Measurements from ENCODE around the gene C17orf67.

The C17orf67 gene

GRCh38 chr17:56807723-56808122 lies 26.0 kb downstream of the C17orf67 start:
- TF ChIP-seq CTCF (IDR thresholded peaks at IDR 0.05; ENCODE audit: insufficient read depth, low read length, poor library complexity, severe bottlenecking) = no peak

DNA sequence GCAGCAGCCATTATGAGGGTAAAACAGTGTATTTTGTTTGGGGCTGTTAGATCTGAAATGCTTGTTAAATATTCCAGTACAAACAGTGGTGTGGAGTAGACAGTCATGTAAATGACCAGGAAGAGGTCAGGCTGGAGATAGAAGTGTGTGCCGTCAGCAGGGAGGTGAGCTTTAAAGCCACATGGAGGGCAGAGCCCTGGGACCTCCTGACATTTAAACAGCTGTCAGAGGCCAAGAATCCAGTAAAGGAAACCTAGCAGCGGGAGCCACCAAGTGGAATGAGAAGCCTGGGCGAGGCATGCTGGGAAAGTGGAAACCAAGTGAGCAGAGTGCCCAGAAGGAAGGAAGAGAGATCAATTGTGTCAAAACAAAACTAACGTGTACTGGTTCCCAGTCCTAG lies 26.8 kb downstream of the C17orf67 start:
- H3K27me3 ChIP-seq (replicated peaks; ENCODE audit: control insufficient read depth, insufficient read depth, low read length) = no peaks in the 10 kb centered on the region
- no peak for TF ChIP-seq CTCF (IDR thresholded peaks at IDR 0.05; ENCODE audit: insufficient read depth, low read length, poor library complexity, severe bottlenecking)
- no peak for DNase-seq (ENCODE audit: extremely low read depth, insufficient read length)
- H3K36me3 ChIP-seq (ENCODE audit: control insufficient read depth, insufficient read depth, low read length) = no peaks in the 10 kb centered on the region
- H3K4me3 ChIP-seq (replicated peaks; ENCODE audit: low read depth, low read length) = no peak overlapping the region

More at GRCh38 chr17:56807723-56808122, 26.0 kb downstream of the C17orf67 start:
- H3K4me3 ChIP-seq (replicated peaks; ENCODE audit: low read depth, low read length) = no peak overlapping the region
- no peaks in the 10 kb centered on the region for H3K36me3 ChIP-seq (ENCODE audit: control insufficient read depth, insufficient read depth, low read length)
- no peak for DNase-seq (ENCODE audit: extremely low read depth, insufficient read length)
- H3K27me3 ChIP-seq (replicated peaks; ENCODE audit: control insufficient read depth, insufficient read depth, low read length) = no peaks in the 10 kb centered on the region

DNA sequence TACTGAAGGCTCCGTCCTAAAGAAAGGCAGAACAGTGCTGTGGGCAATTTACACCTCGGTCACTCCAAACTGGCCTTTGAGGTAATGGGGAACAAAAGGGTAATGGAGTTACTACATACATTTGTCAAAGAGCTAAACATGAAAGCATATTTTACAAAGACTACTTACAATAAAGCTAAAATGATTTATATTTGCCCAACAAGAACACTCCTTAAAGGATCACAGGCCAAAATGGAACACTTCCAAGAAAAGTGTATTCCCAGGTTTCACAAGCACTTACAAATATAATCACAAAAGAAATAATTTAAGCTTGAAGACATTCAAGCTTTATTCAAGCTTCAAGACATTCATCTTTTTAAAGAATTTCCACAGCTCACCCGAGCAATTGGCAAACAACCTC lies 29.3 kb downstream of the C17orf67 start:
- no peak for TF ChIP-seq CTCF (IDR thresholded peaks at IDR 0.05; ENCODE audit: insufficient read depth, low read length, poor library complexity, severe bottlenecking)
- Histone ChIP-seq H3K27me3 (replicated peaks; ENCODE audit: control insufficient read depth, insufficient read depth, low read length) (no peaks in the 10 kb centered on the region), H3K4me3 (replicated peaks; ENCODE audit: low read depth, low read length) (no peak overlapping the region), H3K36me3 (ENCODE audit: control insufficient read depth, insufficient read depth, low read length) (no peaks in the 10 kb centered on the region)
- no peak for DNase-seq (ENCODE audit: extremely low read depth, insufficient read length)

DNA sequence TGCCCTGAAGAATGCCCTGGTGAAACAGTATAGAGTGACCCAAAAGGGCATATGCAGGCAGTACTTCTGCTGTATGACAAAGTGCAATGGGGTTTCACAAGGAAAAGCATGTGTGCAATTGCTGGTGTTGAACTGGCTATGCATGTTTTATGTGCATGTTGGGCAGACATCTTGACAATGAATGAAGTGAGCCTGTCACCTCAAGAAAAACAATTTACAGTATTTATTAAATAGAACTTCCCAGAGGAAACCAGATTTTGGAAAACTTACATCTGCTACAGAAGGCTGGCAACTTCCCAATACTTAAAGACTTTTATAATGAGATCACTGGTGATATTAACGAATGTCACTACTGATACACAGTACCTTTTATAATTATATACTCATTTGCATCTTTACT lies 30.6 kb downstream of the C17orf67 start:
- no peak for TF ChIP-seq CTCF (IDR thresholded peaks at IDR 0.05; ENCODE audit: insufficient read depth, low read length, poor library complexity, severe bottlenecking)
- Histone ChIP-seq H3K36me3 (ENCODE audit: control insufficient read depth, insufficient read depth, low read length) (no peaks in the 10 kb centered on the region), H3K27me3 (replicated peaks; ENCODE audit: control insufficient read depth, insufficient read depth, low read length) (no peaks in the 10 kb centered on the region), H3K4me3 (replicated peaks; ENCODE audit: low read depth, low read length) (no peak overlapping the region)
- no peak for DNase-seq (ENCODE audit: extremely low read depth, insufficient read length)

- Histone ChIP-seq H3K4me3 (replicated peaks; ENCODE audit: low read depth, low read length) (no peak overlapping the region), H3K36me3 (ENCODE audit: control insufficient read depth, insufficient read depth, low read length) (no peaks in the 10 kb centered on the region), H3K27me3 (replicated peaks; ENCODE audit: control insufficient read depth, insufficient read depth, low read length) (no peaks in the 10 kb centered on the region)
- TF ChIP-seq CTCF (IDR thresholded peaks at IDR 0.05; ENCODE audit: insufficient read depth, low read length, poor library complexity, severe bottlenecking) = no peak
- DNase-seq (ENCODE audit: extremely low read depth, insufficient read length) = no peak
Observed at GRCh38 chr17:56801459-56802178, 32.1 kb downstream of the C17orf67 start.

GRCh38 chr17:56798916-56799315 lies 34.8 kb downstream of the C17orf67 start:
- no peak overlapping the region for H3K4me3 ChIP-seq (replicated peaks; ENCODE audit: low read depth, low read length)
- no peaks in the 10 kb centered on the region for H3K27me3 ChIP-seq (replicated peaks; ENCODE audit: control insufficient read depth, insufficient read depth, low read length)
- DNase-seq (ENCODE audit: extremely low read depth, insufficient read length) = no peak

More at GRCh38 chr17:56798916-56799315, 34.8 kb downstream of the C17orf67 start:
- no peaks in the 10 kb centered on the region for H3K36me3 ChIP-seq (ENCODE audit: control insufficient read depth, insufficient read depth, low read length)
- no peak for TF ChIP-seq CTCF (IDR thresholded peaks at IDR 0.05; ENCODE audit: insufficient read depth, low read length, poor library complexity, severe bottlenecking)

All from GM06990 (cell line).